Mesenchymal stem cell (in vitro differentiated cells and primary cell): ENCODE measurements around the gene CCDC30.

Source experiments
- DNase-seq: peaks from one replicate; pipeline ENCODE4 v3.0.0-alpha.2; 2013
- H2AFZ ChIP-seq: one replicate; pipeline ENCODE4 v1.6.1; 2013; ENCODE audit warnings: low read depth, mild to moderate bottlenecking, control low read depth, inconsistent platforms, low read length, moderate library complexity
- H2AK5ac ChIP-seq: 2 replicates; pipeline ENCODE4 v1.6.1; 2013; ENCODE audit warnings: low read length, moderate library complexity, mild to moderate bottlenecking, inconsistent platforms; ENCODE audit not compliant: severe bottlenecking
- H2BK120ac ChIP-seq: one replicate; pipeline ENCODE4 v1.6.1; 2013; ENCODE audit warnings: low read depth, mild to moderate bottlenecking, inconsistent platforms, low read length, moderate library complexity
- H2BK12ac ChIP-seq, 2 experiments: one replicate each; pipeline ENCODE4 v1.6.1; 2013; ENCODE audit warnings: inconsistent platforms in 2 of 2, low read length in 2 of 2, mild to moderate bottlenecking in 2 of 2, moderate library complexity in 2 of 2, control low read depth in 1 of 2
- H2BK15ac ChIP-seq: one replicate; pipeline ENCODE4 v1.6.1; 2013; ENCODE audit warnings: mild to moderate bottlenecking, low read depth, inconsistent platforms; ENCODE audit not compliant: poor library complexity, severe bottlenecking
- H2BK5ac ChIP-seq: 2 replicates; pipeline ENCODE4 v1.6.1; 2013; ENCODE audit warnings: low read depth, mild to moderate bottlenecking, low read length, control low read depth, inconsistent platforms; ENCODE audit not compliant: poor library complexity, severe bottlenecking
- H3K14ac ChIP-seq, 2 experiments: one replicate each; pipeline ENCODE4 v1.6.1; 2013; ENCODE audit warnings: inconsistent platforms in 2 of 2, low read length in 2 of 2, control low read depth in 1 of 2, mild to moderate bottlenecking in 1 of 2, moderate library complexity in 1 of 2
- H3K18ac ChIP-seq, 2 experiments: one replicate each; pipeline ENCODE4 v1.6.1; 2013; ENCODE audit warnings: inconsistent platforms in 2 of 2, low read length in 2 of 2, control low read depth in 1 of 2, low read depth in 1 of 2, mild to moderate bottlenecking in 1 of 2
- H3K23ac ChIP-seq, 2 experiments: one replicate each; pipeline ENCODE4 v1.6.1; 2013; ENCODE audit warnings: inconsistent platforms in 2 of 2, low read length in 2 of 2, mild to moderate bottlenecking in 2 of 2, moderate library complexity in 2 of 2, control low read depth in 1 of 2
- H3K27ac ChIP-seq: 2 replicates; pipeline ENCODE4 v1.5.1; 2013; ENCODE audit warnings: mild to moderate bottlenecking, moderate library complexity, low read length, control low read depth, inconsistent platforms; ENCODE audit not compliant: poor library complexity, severe bottlenecking
- H3K27me3 ChIP-seq, 2 experiments: 2 replicates each; pipeline versions ENCODE4 v1.6.1 to v1.7.0; 2013; ENCODE audit warnings: low read length in 2 of 2, mild to moderate bottlenecking in 2 of 2, moderate library complexity in 2 of 2, control low read depth in 1 of 2, inconsistent platforms in 1 of 2; ENCODE audit not compliant: control insufficient read depth in 1 of 2, insufficient read depth in 1 of 2
- H3K36me3 ChIP-seq, 2 experiments: 2 replicates each; pipeline versions ENCODE4 v1.6.1 to v1.7.0; 2013; ENCODE audit warnings: low read length in 2 of 2, control low read depth in 1 of 2, inconsistent platforms in 1 of 2, low read depth in 1 of 2, mild to moderate bottlenecking in 1 of 2; ENCODE audit not compliant: insufficient read depth in 2 of 2, control insufficient read depth in 1 of 2
- H3K4ac ChIP-seq, 2 experiments: one replicate each; pipeline ENCODE4 v1.6.1; 2013; ENCODE audit warnings: inconsistent platforms in 2 of 2, low read length in 2 of 2, mild to moderate bottlenecking in 2 of 2, moderate library complexity in 2 of 2, control low read depth in 1 of 2, low read depth in 1 of 2
- H3K4me1 ChIP-seq: 2 replicates; pipeline ENCODE4 v1.6.1; 2013; ENCODE audit warnings: low read depth, low read length, control low read depth; ENCODE audit not compliant: control insufficient read depth, insufficient read depth
- H3K4me2 ChIP-seq: 2 replicates; pipeline ENCODE4 v1.6.1; 2013; ENCODE audit warnings: low read length, mild to moderate bottlenecking, inconsistent platforms; ENCODE audit not compliant: poor library complexity, severe bottlenecking
- H3K4me3 ChIP-seq, 2 experiments: 2 replicates each; pipeline versions ENCODE4 v1.5.1 to v1.7.0; 2013; ENCODE audit warnings: low read length in 2 of 2, mild to moderate bottlenecking in 2 of 2, control low read depth in 1 of 2, low read depth in 1 of 2; ENCODE audit not compliant: insufficient read depth in 1 of 2
- H3K79me1 ChIP-seq: replicated peaks from 2 replicates; pipeline ENCODE4 v1.6.1; 2013; ENCODE audit warnings: mild to moderate bottlenecking, control low read depth, low read length, inconsistent platforms; ENCODE audit not compliant: poor library complexity, severe bottlenecking
- H3K9ac ChIP-seq: 2 replicates; pipeline ENCODE4 v1.7.0; 2013; ENCODE audit warnings: mild to moderate bottlenecking, low read length, moderate library complexity
- H3K9me3 ChIP-seq: 2 replicates; pipeline ENCODE4 v1.7.0; 2013; ENCODE audit warnings: mild to moderate bottlenecking, low read length; ENCODE audit not compliant: control insufficient read depth
- H4K8ac ChIP-seq: one replicate; pipeline ENCODE4 v1.6.1; 2013; ENCODE audit warnings: inconsistent platforms, mild to moderate bottlenecking, low read length, moderate library complexity
- H4K91ac ChIP-seq: one replicate; pipeline ENCODE4 v1.6.1; 2013; ENCODE audit warnings: mild to moderate bottlenecking, low read length, inconsistent platforms
- WGBS: methylation state at CpG from one replicate; pipeline ENCODE4 v1.1.7; 2013; ENCODE audit warnings: mixed read lengths; 5-methylcytosine and 5-hydroxymethylcytosine counted together

The CCDC30 gene

DNA sequence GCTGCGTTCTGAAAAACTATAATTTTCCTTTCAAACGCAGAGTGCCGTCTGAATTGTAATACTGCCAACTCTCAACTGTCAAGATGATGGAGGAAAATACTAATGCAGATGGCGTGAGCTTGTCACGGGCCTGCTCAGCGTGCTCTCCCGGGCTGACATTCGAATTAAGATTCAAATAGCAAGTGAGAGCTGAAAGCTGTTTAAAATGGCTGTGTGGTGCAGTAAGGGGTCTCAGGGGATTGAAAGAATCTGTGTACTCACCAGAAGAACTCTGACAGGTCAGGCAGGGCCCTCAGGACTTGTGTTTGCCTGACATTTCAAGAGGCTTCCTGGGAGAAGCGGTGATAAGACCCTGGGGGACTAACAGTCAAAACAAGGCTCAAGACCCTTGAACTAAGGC is 40.3 kb upstream of the CCDC30 start:
- no peak overlapping the region for H2BK120ac ChIP-seq

DNA sequence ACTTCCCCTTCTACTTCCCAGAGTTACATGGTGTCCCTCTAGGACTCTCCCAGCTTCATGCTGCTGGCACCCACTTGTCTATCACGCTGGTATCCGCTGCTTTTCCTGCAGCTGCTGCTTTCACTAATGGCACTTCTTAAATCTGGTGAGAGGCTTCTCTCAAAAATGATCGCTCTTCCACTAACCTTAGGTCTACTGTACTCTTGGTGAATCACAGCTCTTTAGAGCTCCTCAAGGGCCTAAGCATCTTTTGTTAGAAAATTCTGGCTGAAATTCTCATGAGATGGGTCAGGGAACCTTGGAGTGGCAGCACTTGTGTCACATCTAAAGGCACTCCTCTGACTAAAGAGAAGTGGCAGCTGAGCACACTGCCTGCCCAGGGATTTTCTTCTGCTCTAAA is 39.4 kb upstream of the CCDC30 start:
- H2BK15ac ChIP-seq = no peak overlapping the region
- peak overlapping the region; percentile 53 for H2BK5ac ChIP-seq
- no peak overlapping the region for H3K18ac ChIP-seq
- no peaks in the 10 kb centered on the region for H3K36me3 ChIP-seq
- H3K79me1 ChIP-seq = no peaks in the 10 kb centered on the region
- H3K4me1 ChIP-seq = peaks cover 9% of the 10 kb centered on the region
- H3K4me2 ChIP-seq = no peak overlapping the region
- no peak overlapping the region for H2AK5ac ChIP-seq
- H2AFZ ChIP-seq = no peak overlapping the region
- H3K4ac ChIP-seq = no peak overlapping the region
- H4K8ac ChIP-seq = no peak overlapping the region
- H2BK12ac ChIP-seq = no peak overlapping the region
- H3K4me3 ChIP-seq = no peak overlapping the region
- no peaks in the 10 kb centered on the region for H3K9me3 ChIP-seq
- peaks cover 0 to 25% of the 10 kb centered on the region in 2 experiments for H3K27me3 ChIP-seq
- H3K27ac ChIP-seq = no peak overlapping the region
- H3K14ac ChIP-seq = no peak overlapping the region
- H3K9ac ChIP-seq = no peak overlapping the region
- H4K91ac ChIP-seq = no peak overlapping the region
- 69% methylated on average over 2 of the region's 3 CpGs for WGBS
- H3K23ac ChIP-seq = no peak overlapping the region
- no peak for DNase-seq
- no peak overlapping the region for H2BK120ac ChIP-seq

More for the DNA sequence above, 40.3 kb upstream of the CCDC30 start:
- no peak overlapping the region for H3K23ac ChIP-seq
- no peak overlapping the region for H3K4me3 ChIP-seq
- peaks cover 9% of the 10 kb centered on the region for H3K4me1 ChIP-seq
- no peaks in the 10 kb centered on the region for H3K79me1 ChIP-seq
- no peak overlapping the region for H2AFZ ChIP-seq
- no peak overlapping the region for H3K18ac ChIP-seq
- no peak overlapping the region for H3K4ac ChIP-seq
- no peaks in the 10 kb centered on the region for H3K9me3 ChIP-seq
- H2BK5ac ChIP-seq = no peak overlapping the region
- H2AK5ac ChIP-seq = no peak overlapping the region
- H3K36me3 ChIP-seq = no peaks in the 10 kb centered on the region
- H3K9ac ChIP-seq = no peak overlapping the region
- H3K27ac ChIP-seq = no peak overlapping the region
- H2BK15ac ChIP-seq = no peak overlapping the region
- H3K4me2 ChIP-seq = no peak overlapping the region
- H3K14ac ChIP-seq = no peak overlapping the region
- peaks cover 0 to 31% of the 10 kb centered on the region in 2 experiments for H3K27me3 ChIP-seq
- H2BK12ac ChIP-seq = no peak overlapping the region
- no peak overlapping the region for H4K91ac ChIP-seq
- no peak overlapping the region for H4K8ac ChIP-seq
- WGBS = 69% methylated on average over 9 of the region's 9 CpGs
- DNase-seq = no peak

DNA sequence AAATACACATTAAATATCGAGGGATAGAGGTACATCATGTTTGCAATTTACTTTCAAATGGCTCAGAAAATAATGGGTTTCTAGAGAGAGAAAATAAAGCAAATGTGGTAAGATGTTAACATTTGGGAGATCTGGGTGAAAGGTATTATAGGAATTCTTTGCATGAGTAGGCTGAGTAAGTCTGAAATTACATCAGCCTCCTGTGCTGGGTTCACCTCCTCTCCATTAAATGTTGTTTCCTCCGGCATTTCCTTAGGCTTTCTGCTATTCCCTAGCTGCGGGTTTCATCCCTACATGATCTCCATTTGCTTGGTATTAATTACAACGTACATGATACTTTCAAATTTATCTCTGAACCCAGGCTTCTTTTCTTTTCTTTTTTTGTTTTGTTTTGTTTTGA is 38.9 kb upstream of the CCDC30 start:
- Histone ChIP-seq H3K79me1 (no peaks in the 10 kb centered on the region), H3K27me3 (peaks cover 0 to 21% of the 10 kb centered on the region in 2 experiments), H2AK5ac (no peak overlapping the region), H3K9me3 (no peaks in the 10 kb centered on the region), H3K18ac (no peak overlapping the region), H4K8ac (no peak overlapping the region), H3K23ac (no peak overlapping the region), H3K27ac (no peak overlapping the region), H2BK12ac (no peak overlapping the region), H3K4me1 (peaks cover 9% of the 10 kb centered on the region), H3K4me2 (no peak overlapping the region), H2AFZ (no peak overlapping the region), H3K14ac (no peak overlapping the region), H3K9ac (no peak overlapping the region), H2BK15ac (no peak overlapping the region), H2BK5ac (no peak overlapping the region), H2BK120ac (no peak overlapping the region), H3K36me3 (no peaks in the 10 kb centered on the region), H3K4me3 (no peak overlapping the region), H3K4ac (no peak overlapping the region), H4K91ac (no peak overlapping the region)
- DNase-seq = no peak
- 100% methylated on average over 3 of the region's 4 CpGs for WGBS

GRCh38 chr1:42427240-42427639 is 35.8 kb upstream of the CCDC30 start:
- no peak overlapping the region for H2BK120ac ChIP-seq
- H3K14ac ChIP-seq = no peak overlapping the region
- no peak overlapping the region for H3K4me2 ChIP-seq
- DNase-seq = no peak
- H4K91ac ChIP-seq = no peak overlapping the region
- no peak overlapping the region for H4K8ac ChIP-seq
- no peak overlapping the region for H3K27ac ChIP-seq
- no peaks in the 10 kb centered on the region for H3K79me1 ChIP-seq
- no peak overlapping the region for H3K4ac ChIP-seq
- H3K4me1 ChIP-seq = peaks cover 3% of the 10 kb centered on the region
- no peak overlapping the region for H2BK12ac ChIP-seq
- 44% methylated on average over 2 of the region's 4 CpGs for WGBS
- no peak overlapping the region for H2AK5ac ChIP-seq
- no peak overlapping the region for H3K23ac ChIP-seq
- no peak overlapping the region for H3K18ac ChIP-seq
- H3K9ac ChIP-seq = no peak overlapping the region
- peak overlapping the region in 1 of 2 experiments; percentile 6 for H3K4me3 ChIP-seq
- no peak overlapping the region for H2BK15ac ChIP-seq
- H2AFZ ChIP-seq = no peak overlapping the region
- H2BK5ac ChIP-seq = no peak overlapping the region
- peaks cover 0 to 11% of the 10 kb centered on the region in 2 experiments for H3K27me3 ChIP-seq
- no peaks in the 10 kb centered on the region for H3K36me3 ChIP-seq
- H3K9me3 ChIP-seq = no peaks in the 10 kb centered on the region
